ENCODE results near the gene MRTFA.

The MRTFA gene

GRCh38 chr22:40434106-40434505 is 202.4 kb downstream of the MRTFA start:
- no peak overlapping the region for H3K27ac ChIP-seq

GRCh38 chr22:40433416-40434090 is 203.0 kb downstream of the MRTFA start:
- no peak overlapping the region for H3K27ac ChIP-seq
- TF ChIP-seq CTCF (conservative IDR thresholded peaks at IDR 0.05) (no peak), ZFX (IDR thresholded peaks at IDR 0.05) (no peak)

More at GRCh38 chr22:40434106-40434505, 202.4 kb downstream of the MRTFA start:
- TF ChIP-seq ZFX (IDR thresholded peaks at IDR 0.05) (no peak), CTCF (conservative IDR thresholded peaks at IDR 0.05) (no peak)

- TF ChIP-seq CTCF (conservative IDR thresholded peaks at IDR 0.05) (no peak), ZFX (IDR thresholded peaks at IDR 0.05) (no peak)
- no peak overlapping the region for H3K27ac ChIP-seq
These were observed 203.9 kb downstream of the MRTFA start for GRCh38 chr22:40432625-40433024.

- no peak for TF ChIP-seq ZFX (IDR thresholded peaks at IDR 0.05)
- TF ChIP-seq CTCF (conservative IDR thresholded peaks at IDR 0.05) = no peak
- H3K27ac ChIP-seq = no peak overlapping the region
These were observed 204.4 kb downstream of the MRTFA start for GRCh38 chr22:40432157-40432556.

GRCh38 chr22:40430991-40431390 is 205.5 kb downstream of the MRTFA start:
- H3K27ac ChIP-seq = no peak overlapping the region
- TF ChIP-seq CTCF (conservative IDR thresholded peaks at IDR 0.05) (no peak), ZFX (IDR thresholded peaks at IDR 0.05) (no peak)

GRCh38 chr22:40429481-40429880 is 207.0 kb downstream of the MRTFA start:
- H3K27ac ChIP-seq = no peak overlapping the region
- TF ChIP-seq ZFX (IDR thresholded peaks at IDR 0.05) (no peak), CTCF (conservative IDR thresholded peaks at IDR 0.05) (no peak)

GRCh38 chr22:40428796-40429195 is 207.7 kb downstream of the MRTFA start:
- no peak for TF ChIP-seq CTCF (conservative IDR thresholded peaks at IDR 0.05)
- TF ChIP-seq ZFX (IDR thresholded peaks at IDR 0.05) = no peak
- no peak overlapping the region for H3K27ac ChIP-seq
